ENCODE measurements around the gene SOD2. TPM values are rescaled to one million over a fixed set of nuclear protein-coding genes. Genes with fewer than 3 reads are reported as not detected.
"Not testable (repeated sequence)": the region's sequence is repeated elsewhere in the genome, so short reads cannot be mapped to it uniquely, and the experiment has no call there.

SOD2 gene
- total RNA-seq, 3 donors from 2014 or later = 286 to 462 (median 400) TPM

- no peak for TF ChIP-seq CTCF (IDR thresholded peaks at IDR 0.05)
- intact Hi-C loops (cut with DNase I, micrococcal nuclease) = no loop called here
- no peaks in the 10 kb centered on the region for H3K9me3 ChIP-seq
- no peaks in the 10 kb centered on the region for H3K4me1 ChIP-seq (ENCODE audit: low read depth)
- ATAC-seq = no peak
- no peak overlapping the region for H3K4me3 ChIP-seq
- no peak for DNase-seq
- H3K36me3 ChIP-seq (ENCODE audit: low read depth) = no peaks in the 10 kb centered on the region
Measured at GRCh38 chr6:159678574-159678973, 14.5 kb downstream of the SOD2 start.

GRCh38 chr6:159677506-159678165 lies 15.4 kb downstream of the SOD2 start:
- Histone ChIP-seq H3K36me3 (ENCODE audit: low read depth) (no peaks in the 10 kb centered on the region), H3K4me3 (no peak overlapping the region), H3K9me3 (no peaks in the 10 kb centered on the region), H3K4me1 (ENCODE audit: low read depth) (no peaks in the 10 kb centered on the region)
- TF ChIP-seq CTCF (IDR thresholded peaks at IDR 0.05) = no peak
- ATAC-seq = no peak
- intact Hi-C loops (cut with DNase I, micrococcal nuclease) = no loop called here
- DNase-seq = no peak

GRCh38 chr6:159676890-159677505 lies 16.0 kb downstream of the SOD2 start:
- H3K9me3 ChIP-seq = no peaks in the 10 kb centered on the region
- no peaks in the 10 kb centered on the region for H3K4me1 ChIP-seq (ENCODE audit: low read depth)
- no peaks in the 10 kb centered on the region for H3K36me3 ChIP-seq (ENCODE audit: low read depth)
- H3K4me3 ChIP-seq = no peak overlapping the region
- no peak for TF ChIP-seq CTCF (IDR thresholded peaks at IDR 0.05)
- DNase-seq (no peak), ATAC-seq (no peak)
- intact Hi-C loops (cut with DNase I, micrococcal nuclease) = no loop called here

- ATAC-seq; intact Hi-C loops (cut with DNase I, micrococcal nuclease); H3K36me3 ChIP-seq (ENCODE audit: low read depth); H3K4me3 ChIP-seq; H3K4me1 ChIP-seq (ENCODE audit: low read depth); H3K9me3 ChIP-seq; DNase-seq: not testable (repeated sequence)
Measured at GRCh38 chr6:159676236-159676635, 16.8 kb downstream of the SOD2 start.

GRCh38 chr6:159665868-159666635 lies 27.0 kb downstream of the SOD2 start:
- intact Hi-C loops (cut with DNase I, micrococcal nuclease) = no loop called here
- Histone ChIP-seq H3K36me3 (ENCODE audit: low read depth) (no peaks in the 10 kb centered on the region), H3K9me3 (no peaks in the 10 kb centered on the region), H3K4me3 (no peak overlapping the region), H3K4me1 (ENCODE audit: low read depth) (no peaks in the 10 kb centered on the region)
- no peak for TF ChIP-seq CTCF (IDR thresholded peaks at IDR 0.05)
- ATAC-seq (no peak), DNase-seq (no peak)

GRCh38 chr6:159663368-159663889 lies 29.6 kb downstream of the SOD2 start:
- ATAC-seq; H3K36me3 ChIP-seq (ENCODE audit: low read depth); intact Hi-C loops (cut with DNase I, micrococcal nuclease): not testable (repeated sequence)

GRCh38 chr6:159661977-159662376 lies 31.1 kb downstream of the SOD2 start:
- intact Hi-C loops (cut with DNase I, micrococcal nuclease); ATAC-seq; H3K9me3 ChIP-seq; H3K4me1 ChIP-seq (ENCODE audit: low read depth); H3K4me3 ChIP-seq; H3K36me3 ChIP-seq (ENCODE audit: low read depth); DNase-seq: not testable (repeated sequence)

More at GRCh38 chr6:159663368-159663889, 29.6 kb downstream of the SOD2 start:
- DNase-seq; H3K4me3 ChIP-seq; H3K9me3 ChIP-seq; H3K4me1 ChIP-seq (ENCODE audit: low read depth): not testable (repeated sequence)
